ENCODE results near the gene SPRED2.
"Not testable (repeated sequence)": the region's sequence is repeated elsewhere in the genome, so short reads cannot be mapped to it uniquely, and the experiment has no call there.

Gene SPRED2

DNA sequence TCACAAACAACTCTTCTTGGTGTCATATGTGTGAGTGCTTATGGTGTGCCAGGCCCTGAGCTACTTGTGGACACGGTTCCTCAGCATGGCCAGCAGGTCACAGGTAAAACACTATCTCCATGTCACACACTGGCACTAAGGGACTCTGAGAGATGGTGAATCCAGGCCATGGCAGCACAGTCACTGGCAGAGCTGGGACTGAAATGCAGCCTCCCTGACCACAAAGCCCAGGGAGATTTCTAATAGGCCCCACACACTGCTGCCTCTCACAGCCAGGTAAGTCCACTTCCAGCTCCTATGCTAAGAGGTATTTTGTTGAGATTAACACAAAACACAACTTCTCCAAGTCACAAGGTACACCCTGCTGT lies 112.7 kb downstream of the SPRED2 start:
- no peaks in the 10 kb centered on the region for H3K27me3 ChIP-seq (ENCODE audit: control insufficient read depth, insufficient read depth, low read length)
- no peak overlapping the region for H3K4me3 ChIP-seq (ENCODE audit: low read depth, low read length)
- no peaks in the 10 kb centered on the region for H3K4me1 ChIP-seq (ENCODE audit: control insufficient read depth, insufficient read depth, low read length)
- H3K9me3 ChIP-seq (ENCODE audit: control insufficient read depth, insufficient read depth, low read length) = no peaks in the 10 kb centered on the region
- H3K9ac ChIP-seq (ENCODE audit: low read depth, low read length) = no peak overlapping the region
- H3K36me3 ChIP-seq (ENCODE audit: control insufficient read depth, insufficient read depth, low read length) = peaks cover 8% of the 10 kb centered on the region

DNA sequence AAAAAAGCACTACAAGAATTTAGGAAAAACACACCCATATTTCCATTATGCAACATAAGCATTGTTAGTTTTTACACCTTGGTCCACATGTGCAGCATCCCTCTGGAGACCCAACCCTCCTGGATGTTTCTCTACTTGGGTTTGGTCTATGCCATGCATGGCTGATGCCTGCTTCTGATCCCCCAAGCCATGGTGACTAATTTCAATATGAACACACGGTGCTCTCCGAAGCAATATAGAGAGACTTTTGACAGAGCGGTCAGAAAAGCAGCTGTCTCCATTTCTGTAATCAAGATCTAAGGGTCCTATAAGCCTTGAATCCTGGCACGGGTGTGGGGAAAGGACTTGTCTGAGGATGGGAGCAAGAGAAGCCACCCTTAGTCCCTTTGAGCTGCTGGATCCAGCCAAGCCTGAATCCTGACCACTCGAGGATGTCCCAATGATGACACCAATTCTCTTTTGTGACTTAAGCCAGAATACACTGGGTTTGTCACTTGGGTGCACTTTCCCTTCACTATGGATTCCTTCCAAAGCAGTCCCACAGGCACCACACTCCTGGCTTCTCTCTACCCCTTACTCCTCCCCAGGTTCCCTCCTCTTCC lies 113.2 kb downstream of the SPRED2 start:
- no peaks in the 10 kb centered on the region for H3K4me1 ChIP-seq (ENCODE audit: control insufficient read depth, insufficient read depth, low read length)
- no peak overlapping the region for H3K9ac ChIP-seq (ENCODE audit: low read depth, low read length)
- no peak overlapping the region for H3K4me3 ChIP-seq (ENCODE audit: low read depth, low read length)
- peaks cover 9% of the 10 kb centered on the region for H3K36me3 ChIP-seq (ENCODE audit: control insufficient read depth, insufficient read depth, low read length)
- H3K9me3 ChIP-seq (ENCODE audit: control insufficient read depth, insufficient read depth, low read length) = no peaks in the 10 kb centered on the region
- H3K27me3 ChIP-seq (ENCODE audit: control insufficient read depth, insufficient read depth, low read length) = no peaks in the 10 kb centered on the region

GRCh38 chr2:65317841-65318240 lies 114.6 kb downstream of the SPRED2 start:
- H3K4me3 ChIP-seq (ENCODE audit: low read depth, low read length) = no peak overlapping the region
- no peak overlapping the region for H3K9ac ChIP-seq (ENCODE audit: low read depth, low read length)
- no peaks in the 10 kb centered on the region for H3K9me3 ChIP-seq (ENCODE audit: control insufficient read depth, insufficient read depth, low read length)
- peaks cover 21% of the 10 kb centered on the region for H3K36me3 ChIP-seq (ENCODE audit: control insufficient read depth, insufficient read depth, low read length)
- H3K27me3 ChIP-seq (ENCODE audit: control insufficient read depth, insufficient read depth, low read length) = no peaks in the 10 kb centered on the region
- no peaks in the 10 kb centered on the region for H3K4me1 ChIP-seq (ENCODE audit: control insufficient read depth, insufficient read depth, low read length)

DNA sequence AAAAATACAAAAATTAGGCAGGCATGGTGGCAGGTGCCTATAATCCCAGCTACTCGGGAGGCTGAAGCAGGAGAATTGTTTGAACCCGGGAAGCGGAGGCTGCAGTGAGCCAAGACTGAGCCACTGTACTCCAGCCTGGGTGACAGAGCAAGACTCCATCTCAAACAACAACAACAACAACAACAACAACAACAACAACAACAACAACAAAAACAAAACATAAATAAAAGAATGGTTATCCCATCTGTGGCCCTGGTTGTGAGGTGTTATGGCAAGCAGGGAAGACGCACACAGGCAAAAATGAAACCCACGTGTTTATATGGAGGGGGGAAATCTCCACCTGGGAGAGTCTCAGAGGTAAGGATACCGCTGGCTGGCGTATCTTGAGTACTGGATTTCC lies 115.0 kb downstream of the SPRED2 start:
- H3K4me3 ChIP-seq (ENCODE audit: low read depth, low read length); H3K27me3 ChIP-seq (ENCODE audit: control insufficient read depth, insufficient read depth, low read length); H3K4me1 ChIP-seq (ENCODE audit: control insufficient read depth, insufficient read depth, low read length); H3K9ac ChIP-seq (ENCODE audit: low read depth, low read length); H3K9me3 ChIP-seq (ENCODE audit: control insufficient read depth, insufficient read depth, low read length): not testable (repeated sequence)
- H3K36me3 ChIP-seq (ENCODE audit: control insufficient read depth, insufficient read depth, low read length) = peaks cover 21% of the 10 kb centered on the region

DNA sequence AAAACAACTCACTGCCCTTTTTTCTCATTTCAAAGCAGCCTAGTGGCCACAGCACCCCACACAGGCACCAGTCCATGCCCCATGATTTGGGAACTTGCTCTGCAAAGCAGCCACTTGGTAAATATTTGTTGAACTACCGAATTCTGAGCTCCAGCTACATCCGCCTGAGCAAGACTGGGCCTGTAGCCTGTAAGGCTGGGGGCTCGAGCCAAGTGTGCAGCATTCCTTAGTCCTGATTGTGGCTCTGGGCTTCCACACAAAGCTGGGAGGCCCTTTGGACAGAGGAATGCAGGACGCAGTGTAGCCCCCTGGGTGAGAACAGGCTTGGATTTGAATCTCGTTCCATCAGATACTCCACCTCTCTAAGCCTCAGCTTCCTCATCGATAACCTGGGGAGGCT lies 116.3 kb downstream of the SPRED2 start:
- Histone ChIP-seq H3K27me3 (ENCODE audit: control insufficient read depth, insufficient read depth, low read length) (no peaks in the 10 kb centered on the region), H3K4me3 (ENCODE audit: low read depth, low read length) (no peak overlapping the region), H3K4me1 (ENCODE audit: control insufficient read depth, insufficient read depth, low read length) (no peaks in the 10 kb centered on the region), H3K9me3 (ENCODE audit: control insufficient read depth, insufficient read depth, low read length) (no peaks in the 10 kb centered on the region), H3K36me3 (ENCODE audit: control insufficient read depth, insufficient read depth, low read length) (peaks cover 21% of the 10 kb centered on the region), H3K9ac (ENCODE audit: low read depth, low read length) (no peak overlapping the region)

DNA sequence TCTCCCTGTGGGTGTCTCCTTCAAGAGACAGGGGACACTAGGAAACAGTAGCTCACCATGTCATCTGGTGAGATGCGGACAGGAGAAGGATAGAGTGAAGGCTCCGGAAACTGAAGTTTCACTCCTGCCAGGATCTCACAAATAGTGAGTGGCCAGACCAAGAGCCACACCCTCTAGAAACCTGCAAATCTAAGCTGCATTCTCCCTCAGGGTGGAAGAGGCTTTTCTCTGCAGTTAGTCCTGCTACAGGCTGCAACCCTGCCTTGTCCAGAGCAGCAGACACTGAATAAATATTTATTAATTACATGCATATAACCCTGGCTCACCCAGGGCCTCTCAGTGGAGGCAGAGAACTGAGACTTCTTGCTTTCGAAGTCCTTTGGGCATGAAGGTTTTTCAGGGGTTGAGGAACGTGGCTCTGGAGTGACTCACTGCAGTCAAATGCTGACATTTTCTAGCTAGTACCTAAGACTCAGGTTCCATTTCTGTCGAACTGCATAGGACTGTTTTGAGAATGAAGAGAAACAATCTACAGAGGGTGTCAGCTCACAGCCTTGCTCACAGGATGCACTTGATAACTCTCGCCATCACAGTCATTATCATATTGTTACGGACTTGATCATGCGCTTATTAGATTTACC lies 117.5 kb downstream of the SPRED2 start:
- Histone ChIP-seq H3K4me1 (ENCODE audit: control insufficient read depth, insufficient read depth, low read length) (no peaks in the 10 kb centered on the region), H3K27me3 (ENCODE audit: control insufficient read depth, insufficient read depth, low read length) (no peaks in the 10 kb centered on the region), H3K9ac (ENCODE audit: low read depth, low read length) (no peak overlapping the region), H3K36me3 (ENCODE audit: control insufficient read depth, insufficient read depth, low read length) (peaks cover 21% of the 10 kb centered on the region), H3K9me3 (ENCODE audit: control insufficient read depth, insufficient read depth, low read length) (no peaks in the 10 kb centered on the region), H3K4me3 (ENCODE audit: low read depth, low read length) (no peak overlapping the region)

- Histone ChIP-seq H3K4me3 (ENCODE audit: low read depth, low read length) (no peak overlapping the region), H3K27me3 (ENCODE audit: control insufficient read depth, insufficient read depth, low read length) (no peaks in the 10 kb centered on the region), H3K4me1 (ENCODE audit: control insufficient read depth, insufficient read depth, low read length) (no peaks in the 10 kb centered on the region), H3K36me3 (ENCODE audit: control insufficient read depth, insufficient read depth, low read length) (peaks cover 21% of the 10 kb centered on the region), H3K9ac (ENCODE audit: low read depth, low read length) (no peak overlapping the region), H3K9me3 (ENCODE audit: control insufficient read depth, insufficient read depth, low read length) (no peaks in the 10 kb centered on the region)
These were observed 118.5 kb downstream of the SPRED2 start for GRCh38 chr2:65313954-65314256.

- Histone ChIP-seq H3K9me3 (ENCODE audit: control insufficient read depth, insufficient read depth, low read length) (no peaks in the 10 kb centered on the region), H3K36me3 (ENCODE audit: control insufficient read depth, insufficient read depth, low read length) (peaks cover 21% of the 10 kb centered on the region), H3K4me3 (ENCODE audit: low read depth, low read length) (no peak overlapping the region), H3K9ac (ENCODE audit: low read depth, low read length) (no peak overlapping the region), H3K27me3 (ENCODE audit: control insufficient read depth, insufficient read depth, low read length) (no peaks in the 10 kb centered on the region), H3K4me1 (ENCODE audit: control insufficient read depth, insufficient read depth, low read length) (no peaks in the 10 kb centered on the region)
These were observed 119.1 kb downstream of the SPRED2 start for GRCh38 chr2:65313126-65313953.

- H3K4me1 ChIP-seq (ENCODE audit: control insufficient read depth, insufficient read depth, low read length) = no peaks in the 10 kb centered on the region
- H3K27me3 ChIP-seq (ENCODE audit: control insufficient read depth, insufficient read depth, low read length) = no peaks in the 10 kb centered on the region
- no peak overlapping the region for H3K9ac ChIP-seq (ENCODE audit: low read depth, low read length)
- no peaks in the 10 kb centered on the region for H3K9me3 ChIP-seq (ENCODE audit: control insufficient read depth, insufficient read depth, low read length)
- H3K4me3 ChIP-seq (ENCODE audit: low read depth, low read length) = no peak overlapping the region
- H3K36me3 ChIP-seq (ENCODE audit: control insufficient read depth, insufficient read depth, low read length) = peaks cover 20% of the 10 kb centered on the region
These were observed 120.8 kb downstream of the SPRED2 start for GRCh38 chr2:65311596-65311995.

DNA sequence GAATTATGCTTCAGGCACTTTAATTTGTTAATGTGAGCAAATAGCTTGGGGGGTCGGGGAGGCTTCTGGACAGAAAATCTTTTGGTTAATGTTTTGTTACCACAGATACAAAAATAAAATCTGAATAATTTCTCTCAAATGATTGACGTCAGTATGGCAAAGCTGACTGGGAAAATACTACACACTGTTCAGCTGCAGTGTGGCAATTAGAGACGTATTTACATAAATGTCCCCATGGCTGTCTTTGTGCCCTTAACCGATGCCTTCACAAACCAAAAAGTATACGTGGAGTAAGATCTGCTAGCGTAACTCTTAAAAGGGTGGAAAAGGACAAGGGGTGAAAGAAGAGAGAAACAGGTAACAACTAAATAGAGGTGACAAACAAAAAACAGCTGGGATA lies 121.3 kb downstream of the SPRED2 start:
- Histone ChIP-seq H3K4me3 (ENCODE audit: low read depth, low read length) (no peak overlapping the region), H3K4me1 (ENCODE audit: control insufficient read depth, insufficient read depth, low read length) (no peaks in the 10 kb centered on the region), H3K9ac (ENCODE audit: low read depth, low read length) (no peak overlapping the region), H3K27me3 (ENCODE audit: control insufficient read depth, insufficient read depth, low read length) (no peaks in the 10 kb centered on the region), H3K36me3 (ENCODE audit: control insufficient read depth, insufficient read depth, low read length) (peaks cover 15% of the 10 kb centered on the region), H3K9me3 (ENCODE audit: control insufficient read depth, insufficient read depth, low read length) (no peaks in the 10 kb centered on the region)

DNA sequence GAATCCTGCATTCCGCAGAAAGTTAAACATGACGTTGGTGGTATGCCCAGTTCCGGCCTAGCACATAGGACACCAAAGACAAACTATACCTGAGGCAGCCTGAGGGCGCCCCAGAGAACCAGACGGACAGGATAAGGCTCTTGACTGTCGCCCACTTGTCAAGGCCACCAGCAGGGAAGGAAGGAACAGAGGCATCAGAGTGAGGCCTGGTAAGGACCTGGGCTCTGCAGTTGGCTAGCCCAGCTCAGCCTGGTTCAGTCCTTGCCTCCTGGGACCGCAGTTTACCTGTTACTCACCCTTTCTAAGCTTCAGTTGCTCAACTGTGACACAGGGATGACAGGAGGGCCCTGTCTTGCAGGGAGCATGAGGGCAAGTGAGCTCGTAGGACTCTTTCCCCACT lies 122.7 kb downstream of the SPRED2 start:
- no peaks in the 10 kb centered on the region for H3K4me1 ChIP-seq (ENCODE audit: control insufficient read depth, insufficient read depth, low read length)
- no peak overlapping the region for H3K4me3 ChIP-seq (ENCODE audit: low read depth, low read length)
- H3K9me3 ChIP-seq (ENCODE audit: control insufficient read depth, insufficient read depth, low read length) = no peaks in the 10 kb centered on the region
- no peaks in the 10 kb centered on the region for H3K27me3 ChIP-seq (ENCODE audit: control insufficient read depth, insufficient read depth, low read length)
- H3K36me3 ChIP-seq (ENCODE audit: control insufficient read depth, insufficient read depth, low read length) = peaks cover 13% of the 10 kb centered on the region
- H3K9ac ChIP-seq (ENCODE audit: low read depth, low read length) = no peak overlapping the region

DNA sequence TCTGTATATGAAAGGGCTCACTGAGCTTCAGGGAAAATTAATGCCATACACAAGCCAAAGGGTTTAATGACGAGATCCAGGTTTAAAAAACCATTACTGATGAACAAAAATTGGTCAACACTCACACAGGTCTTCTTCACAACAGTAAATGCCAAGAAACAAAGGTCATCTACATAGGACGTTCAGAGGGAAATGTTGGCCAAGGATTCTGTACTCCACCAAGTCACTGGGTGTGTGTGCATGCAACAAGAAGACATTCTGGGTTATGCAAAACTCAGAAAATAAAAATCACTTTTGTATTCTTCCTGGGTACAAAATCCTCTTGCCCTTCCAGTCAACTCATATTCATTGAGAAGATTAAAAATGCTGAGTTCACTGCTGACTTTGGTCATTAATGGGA lies 126.5 kb downstream of the SPRED2 start:
- H3K4me1 ChIP-seq (ENCODE audit: control insufficient read depth, insufficient read depth, low read length) = peaks cover 4% of the 10 kb centered on the region
- no peak overlapping the region for H3K4me3 ChIP-seq (ENCODE audit: low read depth, low read length)
- H3K27me3 ChIP-seq (ENCODE audit: control insufficient read depth, insufficient read depth, low read length) = no peaks in the 10 kb centered on the region
- no peaks in the 10 kb centered on the region for H3K36me3 ChIP-seq (ENCODE audit: control insufficient read depth, insufficient read depth, low read length)
- H3K9ac ChIP-seq (ENCODE audit: low read depth, low read length) = no peak overlapping the region
- H3K9me3 ChIP-seq (ENCODE audit: control insufficient read depth, insufficient read depth, low read length) = no peaks in the 10 kb centered on the region

Data from iPS-15b (cell line).